Kidney (tissue), 14 donors: ENCODE data around the gene FNDC11. TPM values are rescaled to one million over a fixed set of nuclear protein-coding genes. Genes with fewer than 3 reads are reported as not detected.

ENCODE experiments used
- DNase-seq, 5 donors: peaks; one replicate each; pipeline ENCODE4 v3.0.0-alpha.2; 2013 to 2020
- FAIRE-seq: peaks from 2 replicates; lab custom pipeline; 2012; peaks lifted over from hg19 to GRCh38; lab: Jason Lieb, UNC
- H3K27ac ChIP-seq, 2 donors: one replicate each; pipeline ENCODE4 v1.7.0; 2013; ENCODE audit warnings: low read depth in 2 of 2, low read length in 2 of 2, inconsistent platforms in 1 of 2
- H3K27me3 ChIP-seq: one replicate; pipeline ENCODE4 v1.7.1; 2013; ENCODE audit warnings: low read length, inconsistent platforms; ENCODE audit not compliant: control insufficient read depth, insufficient read depth
- H3K36me3 ChIP-seq, 3 donors: one replicate each; pipeline versions ENCODE4 v1.7.0 to v1.7.1; 2013; ENCODE audit warnings: low read length in 3 of 3, control low read depth in 1 of 3, inconsistent platforms in 1 of 3; ENCODE audit not compliant: insufficient read depth in 3 of 3, control insufficient read depth in 2 of 3
- H3K4me1 ChIP-seq, 3 donors: one replicate each; pipeline versions ENCODE4 v1.7.0 to v1.7.1; 2013; ENCODE audit warnings: low read length in 3 of 3, inconsistent platforms in 1 of 3, low read depth in 1 of 3; ENCODE audit not compliant: control insufficient read depth in 2 of 3, insufficient read depth in 2 of 3
- H3K4me3 ChIP-seq, 3 donors: one replicate each; pipeline versions ENCODE4 v1.7.0 to v1.8.1; 2013; ENCODE audit warnings: low read length in 3 of 3, control low read depth in 1 of 3, inconsistent platforms in 1 of 3
- H3K9ac ChIP-seq, 3 donors: one replicate each; pipeline versions ENCODE4 v1.7.0 to v1.7.1; 2013; ENCODE audit warnings: low read length in 3 of 3, control low read depth in 1 of 3, inconsistent platforms in 1 of 3
- H3K9me3 ChIP-seq, 3 donors: one replicate each; pipeline versions ENCODE4 v1.7.0 to v1.7.1; 2013; ENCODE audit warnings: low read length in 3 of 3, control low read depth in 1 of 3, inconsistent platforms in 1 of 3; ENCODE audit not compliant: control insufficient read depth in 2 of 3, insufficient read depth in 1 of 3
- intact Hi-C: fragments of 100-400 bp; cut with DNase I; formaldehyde crosslinking; loops from one replicate; pipeline ENCODE4 v1.11.1; 2022
- polyA plus RNA-seq: library from polyadenylated mRNA; stranded (reverse); fragments of 350-450 nt; fragmentation: Illumina TruSeq; extraction: RNeasy Lipid Tissue Mini Kit (QIAGEN cat#74804); gene quantifications from one replicate; pipeline ENCODE4 v1.2.3, GENCODE V29; 2014; ENCODE audit warnings: low read depth, low replicate concordance; ENCODE audit not compliant: insufficient read depth
- total RNA-seq: library from RNA; stranded (reverse); fragmentation: NEBNext Ultra II Directional; extraction: Animal tissue kit (Norgen Biotek cat#: 25700); gene quantifications from one replicate; pipeline ENCODE4 v1.2.1, GENCODE V29; 2021
- TF ChIP-seq, protein P1 (sequence below): IDR thresholded peaks from 3 replicates; pipeline ENCODE4 v1.5.1; 2012; ENCODE audit warnings: mild to moderate bottlenecking, moderate library complexity, borderline replicate concordance; ENCODE audit not compliant: insufficient read depth; ENCODE audit errors: extremely low read depth
- donor health status: control.
- donor health status: control.
- donor health status: control.
- donor health status: control.
- donor health status: control.
- donor health status: DM: yes; HTN: yes; CAD: no.
- donor health status: Normal renal cell carcinoma (clear cell type).

The FNDC11 gene
- total and polyA plus RNA-seq, 2 donors from 2014 or later = 0.47 to 1.6 TPM

DNA sequence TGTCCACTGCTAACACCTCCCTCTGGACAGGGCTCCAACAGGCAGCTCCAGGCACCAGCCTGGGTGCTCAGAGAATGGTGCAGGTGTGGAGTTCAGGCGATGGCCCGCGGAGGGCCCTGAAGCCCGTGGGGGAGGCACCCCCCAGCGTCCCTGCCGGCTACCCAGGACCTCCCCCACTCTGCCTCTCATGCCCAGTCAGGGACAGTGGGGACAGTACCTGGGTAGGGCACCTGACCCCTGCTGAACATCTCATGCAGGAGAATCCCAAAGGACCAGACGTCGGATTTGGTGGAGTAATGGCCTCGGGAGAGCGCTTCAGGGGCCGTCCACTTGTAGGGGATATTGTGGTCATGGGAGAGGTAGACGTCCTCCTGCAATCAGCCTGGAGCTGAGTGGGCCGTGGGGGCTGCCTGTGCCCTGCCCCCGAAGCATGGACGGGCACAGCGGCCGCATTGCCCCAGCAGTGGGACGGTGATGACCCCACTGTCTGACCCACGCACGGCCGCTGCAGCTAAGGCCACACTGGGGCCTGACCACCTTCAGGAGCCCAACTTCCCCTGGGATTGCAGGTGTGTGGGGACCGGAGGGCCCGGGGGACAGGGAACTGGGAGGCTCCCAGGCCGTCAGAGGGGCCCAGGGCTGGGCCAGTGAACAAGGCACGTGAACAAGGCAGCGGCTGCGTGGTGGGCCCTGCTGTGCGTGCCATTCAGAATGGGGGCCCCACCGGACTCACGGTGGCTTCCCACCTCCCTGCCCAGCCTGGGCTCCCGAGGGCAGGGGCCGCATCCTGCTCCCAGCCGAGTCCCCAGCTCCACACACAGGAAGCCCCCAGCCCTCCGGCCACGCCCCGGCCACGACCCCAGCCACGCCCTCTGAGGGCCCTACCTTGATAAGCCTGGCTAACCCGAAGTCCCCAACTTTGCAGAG lies 23.8 kb upstream of the FNDC11 start:
- intact Hi-C loops = no loop called here
- H3K27me3 ChIP-seq = no peaks in the 10 kb centered on the region
- H3K36me3 ChIP-seq = no peaks in the 10 kb centered on the region
- TF ChIP-seq, protein P1, sequence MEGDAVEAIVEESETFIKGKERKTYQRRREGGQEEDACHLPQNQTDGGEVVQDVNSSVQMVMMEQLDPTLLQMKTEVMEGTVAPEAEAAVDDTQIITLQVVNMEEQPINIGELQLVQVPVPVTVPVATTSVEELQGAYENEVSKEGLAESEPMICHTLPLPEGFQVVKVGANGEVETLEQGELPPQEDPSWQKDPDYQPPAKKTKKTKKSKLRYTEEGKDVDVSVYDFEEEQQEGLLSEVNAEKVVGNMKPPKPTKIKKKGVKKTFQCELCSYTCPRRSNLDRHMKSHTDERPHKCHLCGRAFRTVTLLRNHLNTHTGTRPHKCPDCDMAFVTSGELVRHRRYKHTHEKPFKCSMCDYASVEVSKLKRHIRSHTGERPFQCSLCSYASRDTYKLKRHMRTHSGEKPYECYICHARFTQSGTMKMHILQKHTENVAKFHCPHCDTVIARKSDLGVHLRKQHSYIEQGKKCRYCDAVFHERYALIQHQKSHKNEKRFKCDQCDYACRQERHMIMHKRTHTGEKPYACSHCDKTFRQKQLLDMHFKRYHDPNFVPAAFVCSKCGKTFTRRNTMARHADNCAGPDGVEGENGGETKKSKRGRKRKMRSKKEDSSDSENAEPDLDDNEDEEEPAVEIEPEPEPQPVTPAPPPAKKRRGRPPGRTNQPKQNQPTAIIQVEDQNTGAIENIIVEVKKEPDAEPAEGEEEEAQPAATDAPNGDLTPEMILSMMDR = no peak
- no peak overlapping the region for H3K27ac ChIP-seq
- FAIRE-seq (no peak), DNase-seq (peak in 3 of 5 donors; percentile 8 to 59 (median 45))
- no peaks in the 10 kb centered on the region for H3K4me1 ChIP-seq
- H3K4me3 ChIP-seq = no peak overlapping the region
- H3K9me3 ChIP-seq = no peaks in the 10 kb centered on the region
- H3K9ac ChIP-seq = no peak overlapping the region

DNA sequence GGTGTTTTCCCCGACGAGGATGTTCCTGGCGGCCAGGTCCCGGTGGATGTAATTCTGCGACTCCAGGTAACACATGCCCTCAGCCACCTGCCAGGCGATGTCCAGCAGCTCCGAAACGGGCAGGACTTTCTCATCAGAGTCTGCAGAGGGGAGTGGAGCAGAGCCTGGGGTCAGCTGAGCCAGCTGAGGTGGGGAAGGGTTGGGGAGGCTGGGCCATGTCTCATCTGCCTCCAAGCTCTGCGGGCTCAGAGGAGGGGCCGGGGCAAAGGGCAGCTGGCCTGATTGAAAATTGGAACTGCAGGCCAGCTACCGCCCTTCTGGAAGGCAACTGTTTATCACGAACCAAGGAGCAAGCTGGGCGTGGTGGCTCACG lies 23.2 kb upstream of the FNDC11 start:
- Histone ChIP-seq H3K27me3 (no peaks in the 10 kb centered on the region), H3K27ac (no peak overlapping the region), H3K9ac (no peak overlapping the region), H3K4me1 (no peaks in the 10 kb centered on the region), H3K4me3 (no peak overlapping the region), H3K36me3 (no peaks in the 10 kb centered on the region), H3K9me3 (no peaks in the 10 kb centered on the region)
- intact Hi-C loops = no loop called here
- peak in 2 of 5 donors; percentile 49 to 63 for DNase-seq
- no peak for FAIRE-seq
- TF ChIP-seq, protein P1 = no peak

DNA sequence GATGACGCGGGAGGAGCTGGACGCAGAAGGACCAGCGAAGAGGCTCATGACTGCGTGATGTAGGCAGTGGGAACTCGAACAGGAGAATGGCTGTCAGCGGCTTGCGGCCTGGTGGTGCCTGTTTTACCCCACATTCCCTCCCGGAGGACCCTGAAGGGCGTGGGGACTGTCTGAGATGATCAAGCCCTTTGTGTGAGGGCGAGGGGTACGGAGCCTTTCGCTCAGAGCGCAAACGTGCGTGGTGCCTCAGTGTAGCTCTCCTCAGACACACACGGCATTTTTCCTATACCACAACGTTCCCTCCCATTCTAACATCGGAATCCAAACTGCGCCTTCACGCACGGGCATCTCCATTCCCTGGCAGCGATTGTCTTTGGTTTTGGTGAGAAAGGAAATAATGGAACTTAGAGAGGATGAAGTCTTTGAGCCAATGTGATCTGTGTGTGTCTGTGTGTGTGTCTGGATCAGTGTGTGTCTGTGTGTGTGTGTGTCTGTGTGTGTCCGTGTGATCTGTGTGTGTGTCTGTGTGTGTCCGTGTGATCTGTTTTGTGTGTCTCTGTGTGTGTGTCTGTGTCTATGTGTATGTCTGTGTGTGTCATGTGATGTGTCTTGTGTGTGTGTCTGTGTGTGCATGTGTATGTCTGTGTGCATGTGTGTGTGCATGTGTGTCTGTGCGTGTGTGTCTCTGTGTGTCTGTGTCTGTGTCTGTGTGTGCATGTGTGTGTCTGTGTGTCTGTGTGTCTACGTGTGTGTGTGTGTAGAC lies 22.1 kb upstream of the FNDC11 start:
- peak in 3 of 5 donors; percentile 8 to 64 (median 28) for DNase-seq
- H3K9me3 ChIP-seq = no peaks in the 10 kb centered on the region
- TF ChIP-seq, protein P1 = no peak
- H3K4me1 ChIP-seq = no peaks in the 10 kb centered on the region
- no peak overlapping the region for H3K9ac ChIP-seq
- no peak overlapping the region for H3K4me3 ChIP-seq
- no peaks in the 10 kb centered on the region for H3K27me3 ChIP-seq
- H3K27ac ChIP-seq = no peak overlapping the region
- no peak for FAIRE-seq
- intact Hi-C loops = no loop called here
- no peaks in the 10 kb centered on the region for H3K36me3 ChIP-seq
